Kidney epithelial cell (primary cell): ENCODE results near the gene PEX5L. TPM values are rescaled to one million over a fixed set of nuclear protein-coding genes. Genes with fewer than 3 reads are reported as not detected.

Experiments used
- DNase-seq: peaks from one replicate; pipeline ENCODE4 v3.0.0-alpha.2; 2010; ENCODE audit warnings: low read depth
- H3K27me3 ChIP-seq: 2 replicates; pipeline ENCODE4 v1.6.0; 2011; ENCODE audit warnings: low read length; ENCODE audit not compliant: control insufficient read depth, insufficient read depth
- H3K36me3 ChIP-seq: 2 replicates; pipeline ENCODE4 v1.5.1; 2011; ENCODE audit warnings: low read length; ENCODE audit not compliant: control insufficient read depth, insufficient read depth
- H3K4me3 ChIP-seq: 2 replicates; pipeline ENCODE4 v1.5.1; 2011; ENCODE audit warnings: low read depth, mild to moderate bottlenecking, control low read depth, low read length
- total RNA-seq: library from RNA; depleted of rRNA; stranded (reverse); fragments of >200 nt; gene quantifications from 2 replicates; pipeline ENCODE4 v1.2.3, GENCODE V29; 2015
- TF ChIP-seq, protein P1 (sequence below): IDR thresholded peaks from 2 replicates; pipeline ENCODE4 v1.5.1; 2011; ENCODE audit warnings: mild to moderate bottlenecking, moderate library complexity, low read length, control low read depth, inconsistent platforms; ENCODE audit not compliant: insufficient read depth, poor library complexity, severe bottlenecking

The PEX5L gene
- total RNA-seq, 1 donor from 2014 or later, result 0.04 TPM

GRCh38 chr3:179955286-179955685 is 81.5 kb downstream of the PEX5L start:
- no peak overlapping the region for H3K4me3 ChIP-seq
- DNase-seq, result no peak
- H3K27me3 ChIP-seq, result no peaks in the 10 kb centered on the region
- TF ChIP-seq, protein P1, sequence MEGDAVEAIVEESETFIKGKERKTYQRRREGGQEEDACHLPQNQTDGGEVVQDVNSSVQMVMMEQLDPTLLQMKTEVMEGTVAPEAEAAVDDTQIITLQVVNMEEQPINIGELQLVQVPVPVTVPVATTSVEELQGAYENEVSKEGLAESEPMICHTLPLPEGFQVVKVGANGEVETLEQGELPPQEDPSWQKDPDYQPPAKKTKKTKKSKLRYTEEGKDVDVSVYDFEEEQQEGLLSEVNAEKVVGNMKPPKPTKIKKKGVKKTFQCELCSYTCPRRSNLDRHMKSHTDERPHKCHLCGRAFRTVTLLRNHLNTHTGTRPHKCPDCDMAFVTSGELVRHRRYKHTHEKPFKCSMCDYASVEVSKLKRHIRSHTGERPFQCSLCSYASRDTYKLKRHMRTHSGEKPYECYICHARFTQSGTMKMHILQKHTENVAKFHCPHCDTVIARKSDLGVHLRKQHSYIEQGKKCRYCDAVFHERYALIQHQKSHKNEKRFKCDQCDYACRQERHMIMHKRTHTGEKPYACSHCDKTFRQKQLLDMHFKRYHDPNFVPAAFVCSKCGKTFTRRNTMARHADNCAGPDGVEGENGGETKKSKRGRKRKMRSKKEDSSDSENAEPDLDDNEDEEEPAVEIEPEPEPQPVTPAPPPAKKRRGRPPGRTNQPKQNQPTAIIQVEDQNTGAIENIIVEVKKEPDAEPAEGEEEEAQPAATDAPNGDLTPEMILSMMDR, result no peak
- H3K36me3 ChIP-seq, result no peaks in the 10 kb centered on the region

DNA sequence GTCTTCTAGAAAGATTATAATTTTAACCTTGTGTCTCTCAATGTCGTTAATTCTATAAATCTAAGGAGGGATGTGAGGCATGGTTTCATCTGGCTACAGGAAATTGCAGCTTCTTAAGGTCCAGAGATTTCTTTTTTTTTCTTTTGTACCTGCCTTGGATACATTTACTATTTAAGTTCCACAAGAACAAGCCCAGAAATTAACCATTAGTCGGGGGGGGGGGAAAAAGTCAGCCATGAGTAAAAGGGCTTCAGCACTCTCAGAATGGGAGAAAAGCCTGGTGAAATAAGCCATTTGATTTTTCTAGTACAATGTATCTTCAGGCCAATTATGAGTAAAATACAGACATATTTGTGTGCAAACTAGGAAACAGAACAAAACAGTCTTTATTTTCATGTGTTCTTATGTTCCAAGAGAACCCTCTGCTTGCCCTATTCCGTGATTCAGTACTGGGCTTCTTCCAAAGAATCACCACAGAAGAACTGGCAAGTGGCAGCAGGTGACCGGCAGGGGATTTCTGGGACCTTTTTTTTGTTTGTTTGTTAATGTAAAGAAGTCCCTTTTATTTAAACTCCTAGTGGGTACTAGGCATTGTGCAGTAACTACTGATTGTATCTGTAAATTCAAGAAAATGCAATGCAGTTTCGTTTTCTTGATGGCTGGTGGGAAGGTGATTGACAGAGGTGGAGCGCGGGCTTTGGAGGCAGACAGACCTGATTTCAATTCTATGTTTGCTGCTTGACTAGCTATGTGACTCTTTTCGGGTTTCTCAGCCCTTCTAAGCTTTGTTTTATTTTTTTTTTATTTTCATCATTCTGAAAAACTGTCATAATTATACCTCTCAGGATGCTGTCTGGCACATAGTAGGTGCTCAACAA is 82.5 kb downstream of the PEX5L start:
- no peaks in the 10 kb centered on the region for H3K36me3 ChIP-seq
- no peak overlapping the region for H3K4me3 ChIP-seq
- TF ChIP-seq, protein P1, result no peak
- no peaks in the 10 kb centered on the region for H3K27me3 ChIP-seq
- no peak for DNase-seq

- TF ChIP-seq, protein P1, result no peak
- Histone ChIP-seq H3K4me3 (no peak overlapping the region), H3K27me3 (no peaks in the 10 kb centered on the region), H3K36me3 (no peaks in the 10 kb centered on the region)
- no peak for DNase-seq
These were observed 85.9 kb downstream of the PEX5L start for GRCh38 chr3:179950840-179951239.

GRCh38 chr3:179949869-179950268 is 86.9 kb downstream of the PEX5L start:
- Histone ChIP-seq H3K27me3 (no peaks in the 10 kb centered on the region), H3K36me3 (no peaks in the 10 kb centered on the region), H3K4me3 (no peak overlapping the region)
- no peak for DNase-seq
- TF ChIP-seq, protein P1, result no peak

DNA sequence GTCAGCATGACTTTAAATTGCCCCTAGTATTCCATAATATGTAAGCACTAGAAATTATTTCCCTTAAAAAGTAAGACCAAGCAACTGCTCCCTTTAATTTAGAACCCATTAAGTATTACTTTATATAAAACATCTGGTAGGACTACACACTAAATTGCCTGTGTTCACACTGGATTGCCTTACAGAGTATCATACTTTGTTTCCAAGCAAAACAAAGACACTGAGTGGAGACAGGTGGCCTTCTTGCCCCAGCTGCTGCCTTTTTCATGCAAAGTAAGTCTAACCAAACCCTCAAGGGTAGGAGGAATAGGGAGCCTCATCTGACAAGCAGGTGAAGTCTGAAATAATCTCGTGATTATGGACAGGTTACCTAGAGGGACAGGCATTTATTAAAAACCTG is 87.3 kb downstream of the PEX5L start:
- no peaks in the 10 kb centered on the region for H3K36me3 ChIP-seq
- no peak overlapping the region for H3K4me3 ChIP-seq
- TF ChIP-seq, protein P1, result no peak
- no peak for DNase-seq
- H3K27me3 ChIP-seq, result no peaks in the 10 kb centered on the region

- H3K36me3 ChIP-seq, result no peaks in the 10 kb centered on the region
- TF ChIP-seq, protein P1, result no peak
These were observed 88.0 kb downstream of the PEX5L start for GRCh38 chr3:179948740-179949139.

More at GRCh38 chr3:179948740-179949139, 88.0 kb downstream of the PEX5L start:
- Histone ChIP-seq H3K4me3 (no peak overlapping the region), H3K27me3 (no peaks in the 10 kb centered on the region)
- no peak for DNase-seq
